IPS-11a (cell line): Measurements from ENCODE around the gene SCNN1A.

Source experiments
- H3K4me3 ChIP-seq: one replicate; pipeline ENCODE4 v1.5.1; 2013; ENCODE audit warnings: low read depth, low read length, control low read depth

SCNN1A gene

GRCh38 chr12:6322352-6322751 lies 53.0 kb downstream of the SCNN1A start:
- H3K4me3 ChIP-seq, result no peak overlapping the region

DNA sequence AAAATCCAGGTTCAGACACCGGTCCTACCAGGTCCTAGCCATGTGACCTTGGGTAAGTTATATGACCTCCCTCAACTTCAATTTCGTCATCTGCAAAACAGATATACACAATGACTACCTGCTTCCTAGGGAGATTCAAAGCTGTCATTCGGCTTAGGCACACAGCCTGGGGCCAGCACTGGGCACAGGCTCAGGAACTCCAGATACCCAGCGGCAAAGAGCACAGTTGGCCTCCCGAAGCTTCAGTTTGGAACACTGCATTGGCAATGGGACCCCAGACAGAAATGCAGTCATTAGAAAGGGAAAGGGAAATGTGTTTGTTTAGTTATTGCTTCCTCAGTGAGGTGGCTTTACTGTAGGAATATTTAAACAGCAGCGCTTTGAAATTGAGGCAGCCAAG lies 53.5 kb downstream of the SCNN1A start:
- no peak overlapping the region for H3K4me3 ChIP-seq

GRCh38 chr12:6319446-6319845 lies 55.9 kb downstream of the SCNN1A start:
- H3K4me3 ChIP-seq, result no peak overlapping the region

DNA sequence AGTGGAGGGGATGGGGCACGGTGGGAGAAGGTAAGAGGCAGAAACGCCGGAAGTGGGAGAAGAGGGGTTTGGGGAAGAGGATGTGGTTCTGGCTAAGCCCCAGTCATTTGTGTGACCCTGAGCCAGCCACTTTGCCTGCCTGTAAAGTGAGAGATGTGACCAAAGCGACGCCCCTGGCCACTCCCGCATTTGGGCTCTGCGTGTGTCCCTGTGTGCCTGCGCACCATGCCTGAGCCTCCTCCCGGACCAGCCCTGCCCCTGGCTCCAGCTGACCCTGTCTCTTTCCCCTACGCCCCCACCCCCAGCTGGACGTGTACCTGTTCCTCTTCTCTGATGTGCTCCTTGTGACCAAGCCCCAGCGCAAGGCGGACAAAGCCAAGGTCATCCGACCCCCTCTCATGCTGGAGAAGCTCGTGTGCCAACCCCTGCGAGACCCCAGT lies 56.9 kb downstream of the SCNN1A start:
- H3K4me3 ChIP-seq, result no peak overlapping the region

- H3K4me3 ChIP-seq, result no peak overlapping the region
These were observed 57.5 kb downstream of the SCNN1A start for GRCh38 chr12:6317693-6318439.

- no peak overlapping the region for H3K4me3 ChIP-seq
These were observed 58.3 kb downstream of the SCNN1A start for GRCh38 chr12:6316921-6317692.

GRCh38 chr12:6315704-6316597 lies 59.4 kb downstream of the SCNN1A start:
- H3K4me3 ChIP-seq, result no peak overlapping the region

DNA sequence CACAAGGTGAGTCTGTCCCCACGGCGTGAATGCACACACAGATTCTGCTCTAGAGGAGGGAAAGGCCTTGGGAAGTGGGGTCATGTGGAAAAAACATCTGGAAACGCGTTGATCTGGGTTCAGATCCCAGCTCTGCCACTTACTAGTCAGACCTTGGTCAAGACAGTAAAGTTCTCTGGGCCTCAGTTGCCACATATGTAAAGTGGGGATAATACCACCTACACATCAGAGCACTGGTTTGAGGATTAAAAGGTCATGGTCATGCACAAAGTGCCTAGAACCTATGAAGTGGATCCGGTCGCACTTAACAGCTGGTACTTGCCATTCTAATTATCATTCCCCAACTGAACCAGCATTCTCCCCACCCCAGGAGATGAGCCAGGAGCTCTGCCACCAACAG lies 60.2 kb downstream of the SCNN1A start:
- no peak overlapping the region for H3K4me3 ChIP-seq

- H3K4me3 ChIP-seq, result no peak overlapping the region
These were observed 60.6 kb downstream of the SCNN1A start for GRCh38 chr12:6314776-6315175.

- no peak overlapping the region for H3K4me3 ChIP-seq
These were observed 61.9 kb downstream of the SCNN1A start for GRCh38 chr12:6313326-6313940.

- no peak overlapping the region for H3K4me3 ChIP-seq
These were observed 62.6 kb downstream of the SCNN1A start for GRCh38 chr12:6312529-6313325.

- no peak overlapping the region for H3K4me3 ChIP-seq
These were observed 63.4 kb downstream of the SCNN1A start for GRCh38 chr12:6311822-6312528.

- H3K4me3 ChIP-seq, result peak overlapping the region; percentile 47
These were observed 64.4 kb downstream of the SCNN1A start for GRCh38 chr12:6310771-6311610.

DNA sequence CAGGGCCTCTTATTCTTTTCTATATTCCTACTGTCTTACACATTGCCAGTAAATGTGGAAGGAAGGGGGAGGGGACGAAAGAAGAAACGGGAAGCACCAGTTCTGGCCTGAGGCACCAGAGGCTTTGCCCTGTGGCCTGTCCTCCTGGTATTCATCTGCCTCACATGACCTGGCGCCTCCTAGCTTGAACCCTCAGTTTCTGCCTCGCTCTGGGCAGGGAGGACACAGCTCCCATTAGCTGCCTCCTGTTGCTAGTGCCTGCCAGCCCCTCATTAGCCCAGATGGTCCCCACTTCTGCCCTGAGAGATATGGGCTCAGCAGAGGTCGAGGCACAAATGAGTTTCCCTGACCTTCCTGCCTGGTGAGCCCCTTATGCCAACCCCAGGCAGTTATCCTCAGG lies 67.8 kb downstream of the SCNN1A start:
- H3K4me3 ChIP-seq, result no peak overlapping the region

DNA sequence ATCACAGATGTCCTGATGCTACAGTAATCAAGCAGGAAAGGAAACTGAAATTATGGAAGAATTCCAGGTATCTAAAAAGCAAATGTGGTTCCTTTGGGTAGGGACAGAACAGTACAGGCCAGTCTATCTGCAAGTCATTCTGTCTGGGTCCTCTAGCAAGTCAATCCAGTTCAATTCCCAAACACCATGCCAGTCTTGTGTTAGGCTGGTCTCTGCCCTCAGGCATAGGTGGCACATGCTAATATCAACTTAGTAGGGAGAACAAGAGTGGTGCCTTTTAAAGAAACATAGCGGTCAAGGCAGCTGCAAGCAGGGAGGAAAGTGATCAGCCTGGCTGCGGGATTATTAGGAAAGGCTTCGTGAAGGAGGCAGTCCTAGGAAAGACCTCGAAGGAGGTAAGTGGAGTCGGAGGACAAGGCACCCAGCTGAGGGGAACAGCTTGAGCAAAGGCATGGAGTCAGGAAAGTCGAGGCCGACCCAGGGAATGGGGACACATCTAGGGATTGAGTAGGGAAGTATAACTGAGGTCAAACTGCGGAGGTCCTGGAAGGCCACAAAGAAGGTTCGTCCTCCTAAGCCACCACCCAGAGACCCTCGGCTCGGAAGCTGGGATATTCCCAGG lies 68.7 kb downstream of the SCNN1A start:
- no peak overlapping the region for H3K4me3 ChIP-seq

DNA sequence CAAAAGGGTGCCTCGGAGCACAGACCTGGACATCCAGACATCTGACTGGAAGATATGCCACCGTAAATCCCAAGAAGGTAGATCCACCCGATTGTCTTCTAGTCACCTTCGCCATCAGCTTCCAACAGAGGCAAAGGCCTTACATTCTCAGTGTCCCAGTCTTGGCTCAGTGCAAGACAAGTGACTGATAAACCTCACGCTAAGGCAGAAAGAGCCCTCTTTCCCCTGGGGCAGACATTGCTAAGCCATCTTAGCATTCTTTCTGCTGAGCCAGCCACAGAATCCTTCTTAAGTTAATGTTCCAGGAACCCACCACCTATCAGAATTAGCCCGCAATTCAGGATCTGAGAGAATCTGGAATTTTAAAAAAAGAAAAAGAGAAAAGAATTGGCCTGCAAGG lies 69.2 kb downstream of the SCNN1A start:
- H3K4me3 ChIP-seq, result no peak overlapping the region

- no peak overlapping the region for H3K4me3 ChIP-seq
These were observed 72.3 kb downstream of the SCNN1A start for GRCh38 chr12:6303071-6303470.

DNA sequence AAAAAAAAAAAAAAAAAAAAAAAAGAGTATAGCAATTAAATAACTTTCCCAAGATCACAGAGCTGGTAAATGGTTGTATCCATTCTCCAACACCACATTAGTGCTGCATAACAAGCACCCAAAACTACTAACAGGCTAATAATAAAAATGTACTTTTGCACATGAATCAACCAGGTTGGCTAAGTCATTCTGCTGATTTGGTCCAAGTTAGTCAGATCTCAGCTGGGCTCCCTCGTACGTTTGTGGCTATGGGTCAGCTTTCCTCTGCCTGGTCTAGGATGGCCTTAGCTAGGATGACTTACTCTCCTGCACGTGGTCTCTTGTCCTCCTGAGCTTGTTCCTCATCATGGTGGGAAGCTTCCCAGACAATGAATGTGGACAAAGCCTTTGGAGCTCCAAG lies 72.7 kb downstream of the SCNN1A start:
- H3K4me3 ChIP-seq, result no peak overlapping the region
